Esophagus squamous epithelium (tissue), 5 donors: ENCODE data around the gene ZNF428. TPM values are rescaled to one million over a fixed set of nuclear protein-coding genes. Genes with fewer than 3 reads are reported as not detected.
A peak's percentile ranks its signal among the peaks of the same experiment; 100 is the strongest.

Source experiments
- DNase-seq: peaks from one replicate; lab custom pipeline; 2025; lab: John Stamatoyannopoulos, UW
- H3K27ac ChIP-seq, 4 donors: fragments of 200-600 bp; sonication (generic); one replicate each; pipeline ENCODE4 v1.5.1; 2016 to 2019; ENCODE audit warnings: mild to moderate bottlenecking in 1 of 4
- H3K27me3 ChIP-seq, 4 donors: fragments of 200-600 bp; sonication (generic); 1 replicate in 3 of 4; 2 replicates in 1 of 4; pipeline versions ENCODE4 v1.5.1 to v1.6.0; 2017 to 2021; ENCODE audit warnings: antibody characterized with exemption in 1 of 4
- H3K36me3 ChIP-seq, 3 donors: fragments of 200-600 bp; sonication (generic); one replicate each; pipeline ENCODE4 v1.5.1; 2016 to 2019
- H3K4me1 ChIP-seq, 3 donors: fragments of 200-600 bp; sonication (generic); one replicate each; pipeline ENCODE4 v1.5.1; 2017 to 2019
- H3K4me3 ChIP-seq, 4 donors: fragments of 200-600 bp; sonication (generic); 1 replicate in 3 of 4; 2 replicates in 1 of 4; pipeline ENCODE4 v1.5.1; 2016 to 2019; ENCODE audit warnings: mild to moderate bottlenecking in 2 of 4, moderate library complexity in 1 of 4
- H3K9me3 ChIP-seq, 3 donors: fragments of 200-600 bp; sonication (generic); one replicate each; pipeline ENCODE4 v1.5.1; 2016 to 2019
- POLR2A ChIP-seq, 4 donors: fragments of 450-650 bp; IDR thresholded peaks; one replicate each; pipeline ENCODE4 v1.6.1; 2017; ENCODE audit warnings: antibody characterized with exemption in 4 of 4, mild to moderate bottlenecking in 4 of 4, moderate library complexity in 3 of 4
- WGBS, 2 donors: methylation state at CpG; one replicate each; pipeline ENCODE4 v1.1.5; 2018; 5-methylcytosine and 5-hydroxymethylcytosine counted together
- intact Hi-C: fragments of 100-400 bp; cut with DNase I; formaldehyde crosslinking; loops from one replicate; pipeline ENCODE4 v1.15.0; 2022
- total RNA-seq, 4 donors: library from RNA; depleted of rRNA; stranded (reverse); fragments of >200 nt; gene quantifications; one replicate each; pipeline ENCODE4 v1.1.0, GENCODE V29; 2016
- TF ChIP-seq, protein P1 (sequence below), 6 experiments: fragments of 450-650 bp in 4 of 6; fragments of 200-600 bp in 2 of 6; sonication (generic) in 2 of 6; IDR thresholded peaks; one replicate each; pipeline ENCODE4 v1.5.1; 2016 to 2019; ENCODE audit warnings: antibody characterized with exemption in 6 of 6, mild to moderate bottlenecking in 4 of 6, moderate library complexity in 4 of 6
- donor health status: DM: yes; HTN: yes; CAD: no.

The ZNF428 gene
- total RNA-seq, 4 donors from 2014 or later, result 7.9 to 19.3 (median 11.8) TPM

DNA sequence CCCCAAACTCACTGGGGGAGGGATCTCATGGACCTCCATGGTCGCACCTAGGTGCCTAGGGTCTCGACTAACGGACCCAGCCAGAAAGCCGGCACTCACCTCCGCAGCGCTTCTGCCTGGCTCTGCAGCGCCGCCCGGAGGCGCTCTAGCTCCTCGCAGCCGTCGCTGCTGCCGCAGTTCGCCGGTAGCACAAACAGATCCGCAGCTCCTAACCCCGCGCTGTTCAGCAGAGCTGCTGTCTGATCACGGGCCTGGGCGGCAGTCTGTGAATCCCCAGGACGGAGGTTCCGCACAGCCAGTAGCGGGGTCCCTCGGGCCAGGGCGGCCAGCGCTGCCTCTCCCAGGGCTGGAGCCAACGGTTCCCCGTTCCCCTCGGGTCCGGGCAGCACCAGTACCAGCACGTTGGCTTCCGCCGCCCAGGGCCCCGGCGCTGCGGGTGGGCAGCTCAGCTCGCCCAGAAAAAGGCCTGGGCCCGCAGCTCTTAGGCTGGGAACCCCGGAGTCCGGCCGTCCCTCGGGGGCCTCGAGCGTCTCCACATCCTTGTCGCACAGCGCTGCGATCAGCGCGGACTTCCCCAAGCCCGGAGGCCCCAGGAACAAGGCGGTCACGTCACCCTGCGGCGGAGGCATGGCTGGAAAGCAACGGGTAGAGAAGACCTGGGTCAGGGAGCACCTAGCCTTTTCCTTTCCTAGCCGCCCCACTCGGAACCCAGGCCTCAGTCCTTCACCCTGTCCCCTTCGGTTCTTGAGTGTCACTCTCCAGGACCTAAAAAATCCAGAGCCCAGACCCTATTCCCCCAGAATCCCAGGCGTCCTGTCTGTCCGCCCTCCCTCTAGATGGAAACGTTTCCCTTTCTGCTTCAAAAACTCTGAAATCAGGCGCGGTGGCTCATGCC lies 24.5 kb downstream of the ZNF428 start:
- peaks cover 27 to 54% (median 29%) of the 10 kb centered on the region in 3 donors for H3K4me1 ChIP-seq
- DNase-seq, result no peak
- peak overlapping the region; percentile 49 to 82 (median 74) for H3K4me3 ChIP-seq
- intact Hi-C loops, result loop anchor here (10.0 kb wide), 1 partner anchor 60 kb away; the partner anchor contains the start of gene ZNF575
- no peaks in the 10 kb centered on the region for H3K9me3 ChIP-seq
- H3K27me3 ChIP-seq, result no peaks in the 10 kb centered on the region
- H3K27ac ChIP-seq, result peak overlapping the region; percentile 91 to 99 (median 98)
- H3K36me3 ChIP-seq, result peaks cover 13 to 64% (median 22%) of the 10 kb centered on the region in 3 donors
- TF ChIP-seq, protein P1, sequence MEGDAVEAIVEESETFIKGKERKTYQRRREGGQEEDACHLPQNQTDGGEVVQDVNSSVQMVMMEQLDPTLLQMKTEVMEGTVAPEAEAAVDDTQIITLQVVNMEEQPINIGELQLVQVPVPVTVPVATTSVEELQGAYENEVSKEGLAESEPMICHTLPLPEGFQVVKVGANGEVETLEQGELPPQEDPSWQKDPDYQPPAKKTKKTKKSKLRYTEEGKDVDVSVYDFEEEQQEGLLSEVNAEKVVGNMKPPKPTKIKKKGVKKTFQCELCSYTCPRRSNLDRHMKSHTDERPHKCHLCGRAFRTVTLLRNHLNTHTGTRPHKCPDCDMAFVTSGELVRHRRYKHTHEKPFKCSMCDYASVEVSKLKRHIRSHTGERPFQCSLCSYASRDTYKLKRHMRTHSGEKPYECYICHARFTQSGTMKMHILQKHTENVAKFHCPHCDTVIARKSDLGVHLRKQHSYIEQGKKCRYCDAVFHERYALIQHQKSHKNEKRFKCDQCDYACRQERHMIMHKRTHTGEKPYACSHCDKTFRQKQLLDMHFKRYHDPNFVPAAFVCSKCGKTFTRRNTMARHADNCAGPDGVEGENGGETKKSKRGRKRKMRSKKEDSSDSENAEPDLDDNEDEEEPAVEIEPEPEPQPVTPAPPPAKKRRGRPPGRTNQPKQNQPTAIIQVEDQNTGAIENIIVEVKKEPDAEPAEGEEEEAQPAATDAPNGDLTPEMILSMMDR (IDR thresholded peaks at IDR 0.05), result peak; percentile 40 to 87 (median 66)
- TF ChIP-seq POLR2A (IDR thresholded peaks at IDR 0.05), result peak in 1 of 4 donors; percentile 41
- 1 to 3% methylated on average over 25 to 31 of the region's 64 CpGs for WGBS, 2 donors

DNA sequence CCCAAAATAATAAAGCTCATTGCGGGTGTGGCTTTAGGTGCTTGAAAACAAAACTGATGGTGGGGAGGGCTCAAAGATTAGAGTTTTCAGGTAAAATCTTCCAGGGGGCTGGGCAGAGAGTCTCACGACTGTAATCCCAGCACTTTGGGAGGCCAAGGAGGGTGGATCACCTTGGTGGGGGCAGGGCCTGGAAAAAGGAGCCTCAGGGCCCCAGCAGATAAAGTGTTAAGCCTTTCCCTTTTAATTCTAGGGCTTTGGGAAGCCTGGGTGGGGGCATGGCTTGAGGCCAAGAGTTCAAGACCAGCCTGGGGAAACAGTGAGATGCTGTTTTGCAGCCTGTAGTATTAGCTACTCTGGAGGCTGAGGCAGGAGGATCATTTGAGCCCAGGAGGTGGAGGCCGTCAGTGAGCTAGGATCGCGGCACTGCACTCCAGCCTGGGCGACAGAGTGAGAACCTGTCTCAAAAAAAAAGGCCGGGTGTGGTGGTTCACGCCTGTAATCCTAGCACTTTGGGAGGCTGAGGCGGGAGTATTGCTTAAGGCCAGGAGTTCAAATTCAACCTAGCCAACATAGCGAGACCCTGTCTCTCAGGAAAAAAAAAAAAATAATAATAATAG lies 25.2 kb downstream of the ZNF428 start:
- no peak for DNase-seq
- 85% methylated on average over 10 of the region's 10 CpGs for WGBS, 2 donors
- Histone ChIP-seq H3K4me1 (peaks cover 27 to 54% (median 29%) of the 10 kb centered on the region in 3 donors), H3K4me3 (peak overlapping the region; percentile 49 to 82 (median 74)), H3K27me3 (no peaks in the 10 kb centered on the region), H3K27ac (peak overlapping the region in 3 of 4 donors; percentile 91 to 99 (median 97)), H3K36me3 (peaks cover 13 to 64% (median 17%) of the 10 kb centered on the region in 3 donors), H3K9me3 (no peaks in the 10 kb centered on the region)
- TF ChIP-seq, protein P1 (IDR thresholded peaks at IDR 0.05), result no peak
- no peak for TF ChIP-seq POLR2A (IDR thresholded peaks at IDR 0.05)
- intact Hi-C loops, result loop anchor here (10.0 kb wide), 1 partner anchor 59 kb away; the partner anchor contains the start of gene ZNF575

DNA sequence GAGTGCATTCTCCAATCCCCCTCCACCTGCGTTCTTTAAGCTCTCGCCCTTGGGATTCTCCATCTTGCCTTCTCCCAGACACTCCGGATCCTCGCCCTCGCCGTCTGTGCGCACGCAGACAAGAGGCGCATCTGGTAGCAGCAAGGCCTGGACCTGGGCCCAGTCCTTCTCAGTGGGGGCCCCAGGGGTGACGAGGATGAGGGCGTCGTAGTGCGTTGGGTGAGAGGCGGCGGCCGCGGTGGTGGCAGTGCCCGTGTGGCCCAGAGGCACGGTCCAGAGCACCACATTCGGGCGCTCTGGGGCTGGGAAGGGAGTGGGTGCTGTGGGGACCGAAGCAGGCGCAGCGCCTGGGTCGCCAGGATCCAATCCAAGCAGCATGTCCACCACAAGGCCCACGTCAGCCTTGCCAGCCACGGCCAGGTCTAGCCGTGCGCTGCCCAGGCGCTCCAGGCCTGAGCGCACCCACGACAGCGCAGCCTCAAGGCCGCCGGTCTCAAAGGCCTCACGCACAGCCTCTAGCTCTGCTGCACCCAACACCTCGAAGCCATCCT lies 26.6 kb downstream of the ZNF428 start:
- no peak overlapping the region for H3K27ac ChIP-seq
- no peak overlapping the region for H3K4me3 ChIP-seq
- WGBS, 2 donors, result 95% methylated on average over 4 to 8 of the region's 37 CpGs
- intact Hi-C loops, result loop anchor here (10.0 kb wide), 1 partner anchor 58 kb away; the partner anchor contains the start of gene ZNF575
- H3K27me3 ChIP-seq, result no peaks in the 10 kb centered on the region
- peaks cover 12 to 57% (median 13%) of the 10 kb centered on the region in 3 donors for H3K36me3 ChIP-seq
- DNase-seq, result no peak
- TF ChIP-seq, protein P1 (IDR thresholded peaks at IDR 0.05), result no peak
- no peak for TF ChIP-seq POLR2A (IDR thresholded peaks at IDR 0.05)
- H3K4me1 ChIP-seq, result peaks cover 26 to 46% (median 27%) of the 10 kb centered on the region in 3 donors
- no peaks in the 10 kb centered on the region for H3K9me3 ChIP-seq

DNA sequence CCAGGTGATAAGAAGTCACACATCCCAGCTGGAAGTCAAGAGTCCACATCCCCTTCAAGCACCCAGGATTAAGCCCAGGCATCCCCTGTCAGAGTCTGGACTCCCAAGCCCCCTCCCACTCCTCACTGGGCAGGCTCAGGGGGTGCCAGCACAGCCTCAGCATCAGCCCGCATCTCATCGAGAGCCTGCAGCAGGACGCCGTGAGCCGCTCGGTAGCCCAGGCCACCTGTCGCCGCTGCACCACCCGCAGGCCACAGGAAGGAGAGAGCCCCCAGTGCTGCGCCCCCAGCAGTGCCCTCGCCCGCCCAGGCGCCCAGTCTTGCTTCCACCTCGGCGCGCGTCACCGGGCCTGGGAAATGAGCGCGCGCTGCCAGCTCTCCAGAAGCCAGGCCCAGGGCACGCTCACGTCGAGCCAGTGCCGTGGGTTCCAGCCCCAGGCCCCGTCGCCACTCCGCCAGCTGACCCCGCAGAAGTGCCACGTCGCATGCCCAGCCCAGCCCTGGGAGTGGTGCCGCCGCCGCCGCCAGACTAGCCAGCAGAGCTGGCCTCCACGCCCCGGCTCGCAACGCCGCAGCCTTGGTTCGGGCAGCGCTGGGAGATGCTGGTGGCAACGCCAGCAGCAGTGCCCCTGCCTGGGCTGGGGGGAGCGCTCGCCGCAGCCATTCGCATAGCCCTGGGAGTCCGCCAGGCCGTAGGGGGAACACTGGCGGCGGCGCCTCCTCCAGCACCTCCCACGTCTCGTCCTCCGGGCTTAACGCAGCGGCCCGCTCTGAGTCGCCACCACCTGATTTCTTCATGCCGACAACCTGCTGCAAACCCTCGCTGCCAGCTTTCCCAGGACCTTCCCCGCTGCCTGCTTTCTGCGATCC lies 27.3 kb downstream of the ZNF428 start:
- intact Hi-C loops, result loop anchor here (10.0 kb wide), 1 partner anchor 57 kb away; the partner anchor contains the start of gene ZNF575
- no peaks in the 10 kb centered on the region for H3K9me3 ChIP-seq
- peaks cover 19 to 38% (median 20%) of the 10 kb centered on the region in 3 donors for H3K4me1 ChIP-seq
- no peak for TF ChIP-seq POLR2A (IDR thresholded peaks at IDR 0.05)
- TF ChIP-seq, protein P1 (IDR thresholded peaks at IDR 0.05), result no peak
- H3K4me3 ChIP-seq, result no peak overlapping the region
- no peak for DNase-seq
- H3K27ac ChIP-seq, result no peak overlapping the region
- H3K27me3 ChIP-seq, result no peaks in the 10 kb centered on the region
- peaks cover 12 to 58% (median 13%) of the 10 kb centered on the region in 3 donors for H3K36me3 ChIP-seq
- 90 to 97% methylated on average over 14 to 23 of the region's 63 CpGs for WGBS, 2 donors
